H9 (cell line): ENCODE results near the gene SLC25A26. TPM values are rescaled to one million over a fixed set of nuclear protein-coding genes. Genes with fewer than 3 reads are reported as not detected.

Experiments used
- DNase-seq: peaks from one replicate; pipeline ENCODE4 v3.0.0-alpha.2; 2017
- H2AFZ ChIP-seq: one replicate; pipeline ENCODE4 v1.6.1; 2013; ENCODE audit warnings: mild to moderate bottlenecking, low read length, control low read depth, moderate library complexity
- H2AK5ac ChIP-seq: 2 replicates; pipeline ENCODE4 v1.6.1; 2013; ENCODE audit warnings: low read length, control low read depth, mixed read lengths; ENCODE audit not compliant: insufficient read length
- H2BK120ac ChIP-seq: one replicate; pipeline ENCODE4 v1.6.1; 2013; ENCODE audit warnings: low read depth, mild to moderate bottlenecking, low read length, control low read depth, inconsistent platforms; ENCODE audit not compliant: poor library complexity, severe bottlenecking
- H2BK12ac ChIP-seq: 2 replicates; pipeline ENCODE4 v1.6.1; 2013; ENCODE audit warnings: low read length, control low read depth, mixed read lengths, low read depth; ENCODE audit not compliant: insufficient read length
- H2BK15ac ChIP-seq: 2 replicates; pipeline ENCODE4 v1.6.1; 2013; ENCODE audit warnings: low read depth, low read length, control low read depth
- H2BK20ac ChIP-seq: one replicate; pipeline ENCODE4 v1.6.1; 2013; ENCODE audit warnings: low read depth, mild to moderate bottlenecking, low read length, control low read depth, inconsistent platforms; ENCODE audit not compliant: poor library complexity, severe bottlenecking
- H2BK5ac ChIP-seq: 2 replicates; pipeline ENCODE4 v1.6.1; 2013; ENCODE audit warnings: low read length, control low read depth, mixed read lengths; ENCODE audit not compliant: insufficient read length
- H3K14ac ChIP-seq: 2 replicates; pipeline ENCODE4 v1.6.1; 2013; ENCODE audit warnings: low read length, control low read depth; ENCODE audit not compliant: insufficient read depth
- H3K18ac ChIP-seq: 2 replicates; pipeline ENCODE4 v1.6.1; 2013; ENCODE audit warnings: low read depth, mild to moderate bottlenecking, mixed read lengths, low read length, control low read depth; ENCODE audit not compliant: insufficient read length
- H3K23ac ChIP-seq: 2 replicates; pipeline ENCODE4 v1.6.1; 2013; ENCODE audit warnings: low read length, control low read depth, mixed read lengths, low read depth; ENCODE audit not compliant: insufficient read length
- H3K23me2 ChIP-seq: 2 replicates; pipeline ENCODE4 v1.6.1; 2013; ENCODE audit warnings: low read depth, mild to moderate bottlenecking, mixed read lengths, low read length, control low read depth; ENCODE audit not compliant: insufficient read length, poor library complexity, severe bottlenecking
- H3K27ac ChIP-seq: 2 replicates; pipeline ENCODE4 v1.5.1; 2013; ENCODE audit warnings: low read length, control low read depth, mixed read lengths, low read depth; ENCODE audit not compliant: insufficient read length
- H3K27me3 ChIP-seq: 2 replicates; pipeline ENCODE4 v1.6.1; 2013; ENCODE audit warnings: low read length, control low read depth, inconsistent platforms; ENCODE audit not compliant: insufficient read depth
- H3K4ac ChIP-seq: 2 replicates; pipeline ENCODE4 v1.6.1; 2013; ENCODE audit warnings: low read depth, mild to moderate bottlenecking, control low read depth, inconsistent platforms, low read length, moderate library complexity
- H3K4me1 ChIP-seq: 2 replicates; pipeline ENCODE4 v1.6.1; 2013; ENCODE audit warnings: low read length, control low read depth, inconsistent platforms; ENCODE audit not compliant: insufficient read depth
- H3K4me2 ChIP-seq: 2 replicates; pipeline ENCODE4 v1.6.1; 2013; ENCODE audit warnings: low read length, control low read depth, mixed read lengths; ENCODE audit not compliant: insufficient read length, insufficient read depth
- H3K56ac ChIP-seq: 2 replicates; pipeline ENCODE4 v1.6.1; 2013; ENCODE audit warnings: low read depth, mild to moderate bottlenecking, mixed read lengths, low read length, control low read depth; ENCODE audit not compliant: insufficient read length
- H3K79me1 ChIP-seq: 2 replicates; pipeline ENCODE4 v1.6.1; 2013; ENCODE audit warnings: low read depth, mild to moderate bottlenecking, moderate library complexity, low read length, control low read depth, inconsistent platforms; ENCODE audit not compliant: insufficient read depth, poor library complexity, severe bottlenecking
- H3K79me2 ChIP-seq: 2 replicates; pipeline ENCODE4 v1.6.1; 2013; ENCODE audit warnings: low read length, control low read depth, inconsistent platforms; ENCODE audit not compliant: insufficient read depth
- H3K9ac ChIP-seq: 2 replicates; pipeline ENCODE4 v1.6.1; 2013; ENCODE audit warnings: low read length, control low read depth, mixed read lengths; ENCODE audit not compliant: insufficient read length; ENCODE audit errors: extremely low read depth
- H3K9me3 ChIP-seq: one replicate; pipeline ENCODE4 v1.6.1; 2013; ENCODE audit warnings: low read depth, low read length, inconsistent platforms; ENCODE audit not compliant: control insufficient read depth
- H3T11ph ChIP-seq: one replicate; pipeline ENCODE4 v1.6.1; 2013; ENCODE audit warnings: mild to moderate bottlenecking, low read length, control low read depth, inconsistent platforms
- H4K20me1 ChIP-seq: one replicate; pipeline ENCODE4 v1.6.1; 2013; ENCODE audit not compliant: control insufficient read depth, insufficient read length, insufficient read depth
- H4K5ac ChIP-seq: 2 replicates; pipeline ENCODE4 v1.6.1; 2013; ENCODE audit warnings: low read depth, mild to moderate bottlenecking, mixed read lengths, low read length, control low read depth; ENCODE audit not compliant: insufficient read length
- H4K8ac ChIP-seq: replicated peaks from 2 replicates; pipeline ENCODE4 v1.6.1; 2013; ENCODE audit warnings: low read length, control low read depth, mixed read lengths, low read depth; ENCODE audit not compliant: insufficient read length
- H4K91ac ChIP-seq: 2 replicates; pipeline ENCODE4 v1.6.1; 2013; ENCODE audit warnings: low read depth, mild to moderate bottlenecking, moderate library complexity, mixed read lengths, low read length, control low read depth; ENCODE audit not compliant: insufficient read length
- H3K27ac Mint-ChIP-seq, 3 experiments: 2 replicates in 2 of 3; 3 replicates in 1 of 3; pipeline ENCODE4 v1.8.0; 2020 to 2021; ENCODE audit warnings: mixed read lengths in 3 of 3, mild to moderate bottlenecking in 1 of 3, moderate library complexity in 1 of 3
- H3K27me3 Mint-ChIP-seq: 2 replicates; pipeline ENCODE4 v1.8.0; 2021; ENCODE audit warnings: low read depth, mild to moderate bottlenecking, moderate library complexity, mixed read lengths
- H3K36me3 Mint-ChIP-seq, 3 experiments: 2 replicates in 2 of 3; 3 replicates in 1 of 3; pipeline ENCODE4 v1.8.0; 2020 to 2021; ENCODE audit warnings: low read depth in 3 of 3, mixed read lengths in 3 of 3; ENCODE audit not compliant: insufficient read depth in 1 of 3
- H3K4me1 Mint-ChIP-seq, 2 experiments: 2 replicates each; pipeline ENCODE4 v1.8.0; 2020; ENCODE audit warnings: mixed read lengths in 2 of 2
- H3K4me3 Mint-ChIP-seq, 2 experiments: 2 replicates in 1 of 2; 3 replicates in 1 of 2; pipeline ENCODE4 v1.8.0; 2020 to 2021; ENCODE audit warnings: mild to moderate bottlenecking in 2 of 2, mixed read lengths in 2 of 2, moderate library complexity in 1 of 2
- H3K9me3 Mint-ChIP-seq, 2 experiments: 2 replicates in 1 of 2; 3 replicates in 1 of 2; pipeline ENCODE4 v1.8.0; 2020; ENCODE audit warnings: mild to moderate bottlenecking in 2 of 2, mixed read lengths in 2 of 2, moderate library complexity in 1 of 2
- CTCF ChIP-seq: fragments of 200-600 bp; sonication (generic); conservative IDR thresholded peaks from 3 replicates; pipeline ENCODE4 v1.8.0; 2021; ENCODE audit warnings: antibody characterized with exemption, mild to moderate bottlenecking
- total RNA-seq: library from RNA; stranded (reverse); gene quantifications from 2 replicates; pipeline ENCODE4 v1.2.1, GENCODE V29; 2021

SLC25A26 gene
- total RNA-seq, 1 experiment from 2014 or later, result 30.2 TPM

DNA sequence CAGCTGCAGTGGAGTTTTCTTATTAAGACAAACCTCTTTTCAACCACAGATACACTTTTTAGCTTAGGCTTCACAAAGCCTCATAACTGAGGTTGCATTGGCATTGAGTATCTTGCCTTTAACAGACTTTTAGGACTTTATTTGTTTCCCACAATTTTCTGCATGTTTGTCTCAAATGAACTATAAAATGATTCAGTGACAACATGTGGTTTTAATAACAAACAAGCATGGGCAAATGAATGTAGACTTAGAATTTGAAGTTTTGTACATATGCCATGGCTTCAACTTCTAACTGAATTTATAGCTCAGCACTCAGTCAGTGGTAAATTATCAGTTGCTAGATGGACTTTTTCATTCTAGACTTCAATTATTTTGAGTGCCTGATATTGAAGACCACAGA lies 101.6 kb downstream of the SLC25A26 start:
- no peaks in the 10 kb centered on the region for H3K27me3 Mint-ChIP-seq
- Histone ChIP-seq H2BK120ac (no peak overlapping the region), H2AFZ (no peak overlapping the region), H2BK20ac (no peak overlapping the region), H3K4me1 (peaks cover 4% of the 10 kb centered on the region), H2AK5ac (no peak overlapping the region), H3K23ac (no peak overlapping the region), H3K4ac (no peak overlapping the region), H2BK12ac (no peak overlapping the region), H3K56ac (no peak overlapping the region), H3K14ac (no peak overlapping the region), H4K91ac (no peak overlapping the region), H3K18ac (no peak overlapping the region), H4K8ac (no peak overlapping the region), H4K20me1 (no peaks in the 10 kb centered on the region), H3T11ph (no peak overlapping the region), H3K79me1 (no peaks in the 10 kb centered on the region), H3K9ac (no peak overlapping the region), H2BK15ac (no peak overlapping the region), H3K9me3 (no peaks in the 10 kb centered on the region), H3K27ac (no peak overlapping the region), H3K27me3 (no peaks in the 10 kb centered on the region), H3K23me2 (no peaks in the 10 kb centered on the region), H4K5ac (no peak overlapping the region), H3K79me2 (no peaks in the 10 kb centered on the region), H3K4me2 (no peak overlapping the region), H2BK5ac (no peak overlapping the region)
- peaks cover 16 to 24% of the 10 kb centered on the region in 2 experiments for H3K4me1 Mint-ChIP-seq
- H3K9me3 Mint-ChIP-seq, result no peaks in the 10 kb centered on the region
- no peak for DNase-seq
- no peak for TF ChIP-seq CTCF
- H3K27ac Mint-ChIP-seq, result no peak overlapping the region
- no peak overlapping the region for H3K4me3 Mint-ChIP-seq
- no peaks in the 10 kb centered on the region; a peak in 1 of 7 replicates for H3K36me3 Mint-ChIP-seq
